Chondrocyte (in vitro differentiated cells): ENCODE measurements around the gene CDH22. TPM values are rescaled to one million over a fixed set of nuclear protein-coding genes. Genes with fewer than 3 reads are reported as not detected.

ENCODE experiments used
- DNase-seq: peaks from one replicate; pipeline ENCODE4 v3.0.0; 2021; ENCODE audit warnings: mixed read lengths, low spot score
- H3K27ac Mint-ChIP-seq: one replicate; pipeline ENCODE4 v1.8.0; 2021; ENCODE audit warnings: mild to moderate bottlenecking, moderate library complexity, mixed read lengths; ENCODE audit not compliant: unreplicated experiment
- H3K27me3 Mint-ChIP-seq: 2 replicates; pipeline ENCODE4 v1.8.0; 2021; ENCODE audit warnings: low read depth, mixed read lengths
- H3K36me3 Mint-ChIP-seq: 2 replicates; pipeline ENCODE4 v1.8.0; 2021; ENCODE audit warnings: low read depth, mixed read lengths
- H3K4me1 Mint-ChIP-seq: 2 replicates; pipeline ENCODE4 v1.8.0; 2021; ENCODE audit warnings: low read depth, mild to moderate bottlenecking, mixed read lengths
- H3K4me3 Mint-ChIP-seq: one replicate; pipeline ENCODE4 v1.8.0; 2021; ENCODE audit warnings: mild to moderate bottlenecking, moderate library complexity, mixed read lengths; ENCODE audit not compliant: unreplicated experiment
- H3K9me3 Mint-ChIP-seq: 2 replicates; pipeline ENCODE4 v1.8.0; 2021; ENCODE audit warnings: low read depth, mixed read lengths
- total RNA-seq: library from RNA; stranded (reverse); gene quantifications from 3 replicates; pipeline ENCODE4 v1.2.1, GENCODE V29; 2021
- TF ChIP-seq, protein P1 (sequence below): fragments of 200-600 bp; sonication (generic); IDR thresholded peaks from 2 replicates; pipeline ENCODE4 v1.5.0; 2021; ENCODE audit warnings: antibody characterized with exemption, mild to moderate bottlenecking, moderate library complexity

The CDH22 gene
- total RNA-seq, 1 donor from 2014 or later, result not detected

DNA sequence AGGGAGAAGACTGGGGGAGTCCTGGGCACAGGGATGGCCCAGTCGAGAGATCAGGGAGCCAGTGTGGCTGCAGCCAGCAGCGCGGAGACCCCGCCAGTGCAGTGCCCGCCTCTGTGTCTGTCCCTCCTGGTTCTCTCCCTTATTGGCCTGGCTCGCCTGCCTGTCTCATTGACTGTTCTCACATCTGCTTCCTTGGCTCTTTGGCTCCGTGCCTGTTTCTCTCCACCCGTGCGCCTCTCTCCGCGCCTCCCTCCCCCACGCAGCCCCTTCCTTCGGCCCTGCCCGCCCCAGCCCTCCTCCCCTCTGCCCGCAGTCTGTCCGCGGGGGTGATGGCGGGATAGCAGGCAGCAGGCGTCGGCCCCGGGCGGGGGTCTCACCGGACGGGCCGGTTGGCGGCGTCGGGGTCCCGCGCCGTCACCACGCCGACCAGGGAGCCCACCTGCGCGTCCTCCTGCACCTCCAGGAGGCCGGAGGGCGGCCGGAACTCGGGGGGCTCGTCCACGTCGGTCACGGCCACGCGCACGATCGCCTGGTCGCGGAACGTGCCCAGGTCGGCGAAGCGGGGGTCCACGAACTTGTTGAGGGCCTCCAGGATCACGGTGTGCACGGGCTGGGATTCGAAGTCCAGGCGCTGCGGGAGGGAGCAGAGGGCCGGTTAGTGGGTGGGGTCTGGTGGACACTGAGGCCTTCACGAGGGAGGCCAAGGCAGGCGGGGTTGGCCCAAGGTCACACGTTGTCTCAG lies 98.2 kb downstream of the CDH22 start:
- Mint-ChIP-seq H3K9me3 (no peaks in the 10 kb centered on the region), H3K4me3 (no peak overlapping the region), H3K27me3 (peaks cover 44% of the 10 kb centered on the region), H3K27ac (no peak overlapping the region), H3K4me1 (peaks cover 3% of the 10 kb centered on the region), H3K36me3 (no peaks in the 10 kb centered on the region)
- TF ChIP-seq, protein P1, sequence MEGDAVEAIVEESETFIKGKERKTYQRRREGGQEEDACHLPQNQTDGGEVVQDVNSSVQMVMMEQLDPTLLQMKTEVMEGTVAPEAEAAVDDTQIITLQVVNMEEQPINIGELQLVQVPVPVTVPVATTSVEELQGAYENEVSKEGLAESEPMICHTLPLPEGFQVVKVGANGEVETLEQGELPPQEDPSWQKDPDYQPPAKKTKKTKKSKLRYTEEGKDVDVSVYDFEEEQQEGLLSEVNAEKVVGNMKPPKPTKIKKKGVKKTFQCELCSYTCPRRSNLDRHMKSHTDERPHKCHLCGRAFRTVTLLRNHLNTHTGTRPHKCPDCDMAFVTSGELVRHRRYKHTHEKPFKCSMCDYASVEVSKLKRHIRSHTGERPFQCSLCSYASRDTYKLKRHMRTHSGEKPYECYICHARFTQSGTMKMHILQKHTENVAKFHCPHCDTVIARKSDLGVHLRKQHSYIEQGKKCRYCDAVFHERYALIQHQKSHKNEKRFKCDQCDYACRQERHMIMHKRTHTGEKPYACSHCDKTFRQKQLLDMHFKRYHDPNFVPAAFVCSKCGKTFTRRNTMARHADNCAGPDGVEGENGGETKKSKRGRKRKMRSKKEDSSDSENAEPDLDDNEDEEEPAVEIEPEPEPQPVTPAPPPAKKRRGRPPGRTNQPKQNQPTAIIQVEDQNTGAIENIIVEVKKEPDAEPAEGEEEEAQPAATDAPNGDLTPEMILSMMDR, result no peak
- DNase-seq, result no peak

DNA sequence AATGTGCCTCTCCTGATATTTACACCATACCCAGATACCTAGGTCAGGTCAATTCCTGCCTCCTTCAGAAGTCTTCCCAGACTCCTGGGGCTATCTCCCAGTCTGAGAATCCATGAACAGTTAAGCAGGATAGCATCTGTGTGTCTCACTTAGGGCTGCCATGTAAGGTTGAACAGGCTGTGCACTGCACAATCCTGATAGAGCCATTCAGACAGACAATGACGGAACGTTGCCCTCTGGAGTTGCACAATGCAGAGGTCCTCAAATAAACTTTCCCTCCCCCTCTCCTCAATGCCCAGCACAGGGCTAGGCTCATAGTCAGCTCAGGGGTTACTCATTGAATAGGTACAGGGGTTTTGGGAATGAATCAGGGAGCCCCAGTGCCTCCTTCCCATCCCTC lies 100.5 kb downstream of the CDH22 start:
- no peak for DNase-seq
- H3K36me3 Mint-ChIP-seq, result no peaks in the 10 kb centered on the region
- H3K4me1 Mint-ChIP-seq, result no peaks in the 10 kb centered on the region
- no peak overlapping the region for H3K4me3 Mint-ChIP-seq
- H3K27ac Mint-ChIP-seq, result no peak overlapping the region
- TF ChIP-seq, protein P1, result no peak
- H3K9me3 Mint-ChIP-seq, result no peaks in the 10 kb centered on the region
- peaks cover 60% of the 10 kb centered on the region for H3K27me3 Mint-ChIP-seq

DNA sequence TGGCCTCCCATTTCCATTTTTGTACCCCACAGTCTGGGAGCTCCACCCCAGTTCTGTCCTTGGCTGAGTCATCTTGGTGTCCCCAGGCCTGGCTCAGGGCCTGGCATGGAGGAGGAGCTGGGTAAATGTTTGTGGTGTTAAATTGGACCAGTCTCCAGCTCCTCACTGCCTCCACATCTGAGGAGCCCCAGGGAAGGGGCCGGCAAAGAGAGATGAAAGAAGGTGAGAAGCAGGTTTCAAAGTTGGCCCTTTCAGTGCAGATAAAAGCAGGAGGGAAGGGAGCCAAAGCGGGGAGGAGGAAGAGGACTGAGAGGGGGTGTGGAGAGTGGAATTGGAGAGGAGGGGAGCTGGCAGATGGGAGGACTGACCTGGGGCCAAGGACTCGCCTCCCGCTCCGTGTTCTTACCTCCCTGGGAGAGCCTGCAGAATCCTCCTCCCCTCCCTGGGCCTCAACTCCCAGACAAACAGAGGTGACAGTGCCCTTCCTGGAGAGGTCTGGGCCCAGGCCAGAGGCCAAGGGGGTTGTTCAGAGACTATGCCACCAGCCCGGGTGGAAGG lies 101.2 kb downstream of the CDH22 start:
- no peaks in the 10 kb centered on the region for H3K4me1 Mint-ChIP-seq
- DNase-seq, result no peak
- H3K9me3 Mint-ChIP-seq, result no peaks in the 10 kb centered on the region
- H3K27me3 Mint-ChIP-seq, result peaks cover 57% of the 10 kb centered on the region
- H3K36me3 Mint-ChIP-seq, result no peaks in the 10 kb centered on the region
- H3K4me3 Mint-ChIP-seq, result no peak overlapping the region
- H3K27ac Mint-ChIP-seq, result no peak overlapping the region
- TF ChIP-seq, protein P1, result no peak

DNA sequence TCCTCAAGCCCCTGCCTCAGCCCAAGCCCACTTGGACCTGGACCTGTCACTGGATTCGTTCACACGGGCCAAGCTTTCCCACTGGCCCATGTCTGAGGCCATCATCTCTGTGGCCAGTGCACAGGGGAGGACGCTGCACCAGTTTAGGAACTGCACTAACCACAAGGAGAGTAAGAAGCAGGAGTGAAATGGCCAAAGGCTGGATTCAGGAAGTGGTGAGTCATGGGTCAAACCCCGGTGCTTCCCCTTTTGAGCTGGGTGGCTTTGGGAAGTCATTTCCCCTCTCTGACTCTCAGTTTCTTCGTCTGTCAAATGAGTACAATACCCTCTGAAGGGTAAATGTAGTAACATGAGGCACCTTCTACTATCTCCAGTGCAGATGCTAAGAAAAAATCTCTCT lies 102.3 kb downstream of the CDH22 start:
- no peak for DNase-seq
- H3K36me3 Mint-ChIP-seq, result no peaks in the 10 kb centered on the region
- TF ChIP-seq, protein P1, result no peak
- H3K27ac Mint-ChIP-seq, result no peak overlapping the region
- H3K9me3 Mint-ChIP-seq, result no peaks in the 10 kb centered on the region
- H3K27me3 Mint-ChIP-seq, result peaks cover 54% of the 10 kb centered on the region
- no peaks in the 10 kb centered on the region for H3K4me1 Mint-ChIP-seq
- no peak overlapping the region for H3K4me3 Mint-ChIP-seq

DNA sequence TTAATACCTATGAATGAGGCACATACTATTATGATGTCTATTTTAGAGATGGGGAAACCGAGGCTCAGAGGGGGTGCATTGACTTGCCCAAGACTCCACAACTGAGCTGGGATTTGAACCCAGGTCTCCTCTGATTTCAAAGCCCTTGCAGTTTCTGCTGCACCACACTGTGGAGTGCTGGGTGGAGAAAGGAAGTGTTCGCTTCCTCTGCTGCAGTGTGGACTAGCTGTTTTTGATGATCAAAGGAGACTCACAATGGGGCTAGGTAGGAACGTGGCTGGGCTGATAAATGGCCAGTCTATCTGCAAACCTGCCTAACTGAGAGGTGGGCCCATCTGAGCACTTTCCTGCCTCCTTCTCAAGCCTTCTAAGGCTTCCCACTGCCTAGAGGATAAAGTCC lies 102.9 kb downstream of the CDH22 start:
- DNase-seq, result no peak
- TF ChIP-seq, protein P1, result no peak
- Mint-ChIP-seq H3K27me3 (peaks cover 53% of the 10 kb centered on the region), H3K9me3 (no peaks in the 10 kb centered on the region), H3K4me3 (no peak overlapping the region), H3K36me3 (no peaks in the 10 kb centered on the region), H3K4me1 (no peaks in the 10 kb centered on the region), H3K27ac (no peak overlapping the region)
